AG04450 (cell line): ENCODE measurements around the gene MGAT4B. TPM values are rescaled to one million over a fixed set of nuclear protein-coding genes. Genes with fewer than 3 reads are reported as not detected.

Experiments used
- CTCF ChIA-PET: fragments of 300-600, 350-600 bp; formaldehyde crosslinking; extraction: SDS; loops from one replicate; lab custom pipeline; 2022; ENCODE audit warnings: antibody characterized with exemption, inconsistent platforms; lab: Charles Lee
- POLR2A ChIA-PET: fragments of 350-600 bp; formaldehyde crosslinking; extraction: SDS; loops from one replicate; lab custom pipeline; 2021; ENCODE audit warnings: antibody characterized with exemption, inconsistent platforms; lab: Yijun Ruan, JAX
- DNase-seq: peaks from one replicate; pipeline ENCODE4 v3.0.0-alpha.2; 2011; ENCODE audit warnings: low read depth, low spot score
- H3K27ac ChIP-seq: one replicate; pipeline ENCODE4 v1.5.1; 2012; ENCODE audit warnings: low read depth, low read length, control low read depth
- H3K27me3 ChIP-seq: one replicate; pipeline ENCODE4 v1.6.0; 2012; ENCODE audit warnings: low read length; ENCODE audit not compliant: control insufficient read depth, insufficient read depth
- H3K4me3 ChIP-seq: 2 replicates; pipeline ENCODE4 v1.5.1; 2011; ENCODE audit warnings: mild to moderate bottlenecking, low read depth, low read length, control low read depth
- H3K9me3 ChIP-seq: 2 replicates; pipeline ENCODE4 v1.5.1; 2012; ENCODE audit warnings: low read length; ENCODE audit not compliant: control insufficient read depth, insufficient read depth
- polyA plus RNA-seq: library from polyadenylated mRNA; depleted of rRNA; stranded (reverse); fragments of >200 nt; gene quantifications from 2 replicates; pipeline ENCODE4 v1.2.3, GENCODE V29; 2011
- TF ChIP-seq, protein P1 (sequence below): IDR thresholded peaks from 2 replicates; pipeline ENCODE4 v1.5.1; 2011; ENCODE audit warnings: low read depth, low read length, control low read depth, inconsistent platforms

The MGAT4B gene
- polyA plus RNA-seq, 1 experiment = 102 TPM

DNA sequence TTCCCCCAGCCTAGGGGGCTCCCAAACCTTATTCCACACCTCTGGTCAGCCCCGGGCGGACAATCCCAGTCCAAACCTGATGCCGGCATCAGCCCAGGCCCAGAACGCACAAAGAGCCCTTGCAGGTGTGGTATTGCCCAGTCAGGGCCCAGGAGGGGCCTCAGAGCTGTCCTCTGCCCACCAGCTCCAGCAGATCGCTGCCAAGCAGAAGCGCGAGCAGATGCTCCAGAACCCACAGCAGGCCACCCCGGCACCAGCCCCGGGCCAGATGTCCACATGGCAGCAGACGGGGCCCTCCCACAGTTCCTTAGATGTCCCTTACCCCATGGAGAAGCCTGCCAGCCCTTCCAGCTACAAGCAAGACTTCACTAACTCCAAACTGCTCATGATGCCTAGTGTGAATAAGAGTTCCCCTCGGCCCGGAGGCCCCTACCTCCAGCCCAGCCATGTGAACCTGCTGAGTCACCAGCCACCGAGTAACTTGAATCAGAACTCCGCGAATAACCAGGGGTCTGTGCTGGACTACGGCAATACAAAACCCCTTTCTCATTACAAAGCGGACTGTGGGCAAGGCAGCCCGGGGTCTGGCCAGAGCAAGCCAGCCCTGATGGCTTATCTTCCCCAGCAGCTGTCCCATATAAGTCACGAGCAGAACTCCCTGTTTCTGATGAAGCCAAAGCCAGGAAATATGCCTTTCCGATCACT is 40.5 kb downstream of the MGAT4B start:
- Histone ChIP-seq H3K9me3 (no peaks in the 10 kb centered on the region; the same call in 1 of the 2 replicates), H3K4me3 (no peak overlapping the region), H3K27me3 (no peaks in the 10 kb centered on the region), H3K27ac (peak overlapping the region; percentile 70)
- DNase-seq = no peak
- TF ChIP-seq, protein P1, sequence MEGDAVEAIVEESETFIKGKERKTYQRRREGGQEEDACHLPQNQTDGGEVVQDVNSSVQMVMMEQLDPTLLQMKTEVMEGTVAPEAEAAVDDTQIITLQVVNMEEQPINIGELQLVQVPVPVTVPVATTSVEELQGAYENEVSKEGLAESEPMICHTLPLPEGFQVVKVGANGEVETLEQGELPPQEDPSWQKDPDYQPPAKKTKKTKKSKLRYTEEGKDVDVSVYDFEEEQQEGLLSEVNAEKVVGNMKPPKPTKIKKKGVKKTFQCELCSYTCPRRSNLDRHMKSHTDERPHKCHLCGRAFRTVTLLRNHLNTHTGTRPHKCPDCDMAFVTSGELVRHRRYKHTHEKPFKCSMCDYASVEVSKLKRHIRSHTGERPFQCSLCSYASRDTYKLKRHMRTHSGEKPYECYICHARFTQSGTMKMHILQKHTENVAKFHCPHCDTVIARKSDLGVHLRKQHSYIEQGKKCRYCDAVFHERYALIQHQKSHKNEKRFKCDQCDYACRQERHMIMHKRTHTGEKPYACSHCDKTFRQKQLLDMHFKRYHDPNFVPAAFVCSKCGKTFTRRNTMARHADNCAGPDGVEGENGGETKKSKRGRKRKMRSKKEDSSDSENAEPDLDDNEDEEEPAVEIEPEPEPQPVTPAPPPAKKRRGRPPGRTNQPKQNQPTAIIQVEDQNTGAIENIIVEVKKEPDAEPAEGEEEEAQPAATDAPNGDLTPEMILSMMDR = no peak
- ChIA-PET CTCF (interaction anchor here (0.5 kb wide), 1 partner anchor 29 kb away, joined by 3 read pairs; no protein-coding TSS in a partner anchor), POLR2A (interaction anchor here (0.7 kb wide), 1 partner anchor 36 kb away, joined by 8 read pairs; no protein-coding TSS in a partner anchor)

DNA sequence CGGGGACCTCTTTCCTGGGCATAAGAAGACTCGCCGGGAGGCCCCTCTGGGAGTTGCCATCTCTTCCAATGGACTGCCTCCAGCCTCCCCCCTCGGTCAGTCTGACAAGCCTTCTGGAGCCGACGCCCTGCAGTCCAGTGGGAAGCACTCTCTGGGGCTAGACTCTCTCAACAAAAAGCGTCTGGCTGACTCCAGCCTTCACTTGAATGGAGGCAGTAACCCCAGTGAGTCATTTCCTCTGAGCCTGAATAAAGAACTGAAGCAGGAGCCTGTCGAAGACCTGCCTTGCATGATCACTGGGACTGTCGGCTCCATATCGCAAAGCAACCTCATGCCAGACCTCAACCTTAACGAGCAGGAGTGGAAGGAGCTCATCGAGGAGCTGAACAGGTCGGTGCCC is 41.3 kb downstream of the MGAT4B start:
- POLR2A ChIA-PET = no interaction called here
- CTCF ChIA-PET = no interaction called here
- TF ChIP-seq, protein P1 = no peak
- peak overlapping the region; percentile 70 for H3K27ac ChIP-seq
- no peaks in the 10 kb centered on the region; the same call in 1 of the 2 replicates for H3K9me3 ChIP-seq
- DNase-seq = no peak
- H3K4me3 ChIP-seq = no peak overlapping the region
- H3K27me3 ChIP-seq = no peaks in the 10 kb centered on the region

DNA sequence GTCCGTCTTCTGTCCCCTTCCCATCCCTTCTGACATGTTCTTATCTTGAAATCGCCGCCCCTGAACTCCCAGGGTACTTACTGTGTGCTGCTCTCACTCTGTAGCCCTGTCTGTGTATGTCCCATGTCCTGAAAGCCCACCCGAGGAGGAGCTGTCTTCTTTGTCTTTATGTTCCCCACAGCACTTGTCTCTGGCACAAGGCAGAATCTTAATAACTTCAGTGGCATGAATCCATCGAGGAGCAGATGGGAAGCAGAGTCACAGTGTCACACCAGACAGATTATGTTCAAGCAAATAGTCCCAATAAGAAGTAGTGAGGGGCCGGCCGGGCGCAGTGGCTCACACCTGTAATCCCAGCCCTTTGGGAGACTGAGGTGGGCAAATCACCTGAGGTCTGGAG is 42.6 kb downstream of the MGAT4B start:
- Histone ChIP-seq H3K4me3 (no peak overlapping the region), H3K27ac (peak overlapping the region; percentile 96), H3K27me3 (no peaks in the 10 kb centered on the region), H3K9me3 (no peaks in the 10 kb centered on the region; the same call in 1 of the 2 replicates)
- POLR2A ChIA-PET = interaction anchor here (0.6 kb wide), 1 partner anchor 38 kb away, joined by 6 read pairs; no protein-coding TSS in a partner anchor
- no peak for DNase-seq
- CTCF ChIA-PET = interaction anchor here (1.2 to 2.9 kb wide), 7 partner anchors 13 to 142 kb away, joined by 3 to 15 read pairs (median 11); partner anchors contain the start of gene MAML1
- TF ChIP-seq, protein P1 = no peak

DNA sequence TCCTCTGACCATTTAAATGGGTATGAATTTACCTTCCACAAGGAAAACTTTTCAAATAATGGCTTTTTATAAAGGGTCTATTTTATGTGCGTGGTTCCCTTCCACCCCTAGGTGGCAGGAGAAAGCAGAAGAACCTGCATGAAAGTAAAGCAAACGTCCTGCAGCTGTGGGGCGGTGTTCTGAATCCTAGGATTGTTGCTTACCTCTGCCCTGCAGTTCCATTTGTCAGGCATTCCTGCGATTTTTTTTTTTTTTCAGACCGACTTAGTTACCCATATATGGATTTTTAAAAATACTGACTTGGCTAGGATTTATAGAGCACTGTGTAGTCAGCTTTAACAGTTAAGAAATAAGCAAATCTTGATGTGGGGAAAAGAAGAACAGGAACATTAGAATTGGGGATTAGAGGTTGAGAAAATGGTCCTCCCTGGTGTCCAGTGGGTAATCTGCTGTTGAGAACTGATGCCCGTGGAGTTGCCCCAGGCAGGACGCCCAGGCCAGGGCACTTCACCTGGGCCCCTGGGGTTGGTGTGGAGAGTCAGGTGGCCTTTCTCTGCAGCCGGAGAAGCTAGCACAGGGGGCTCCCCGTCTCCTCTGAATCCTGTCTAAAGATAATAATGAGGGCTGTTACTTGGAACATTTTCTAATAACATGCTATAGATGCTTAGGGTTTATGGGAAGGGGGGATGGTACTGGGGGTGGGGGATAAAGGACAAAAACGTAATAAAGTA is 43.3 kb downstream of the MGAT4B start:
- Histone ChIP-seq H3K27ac (peak overlapping the region; percentile 96), H3K4me3 (no peak overlapping the region)

More for the DNA sequence above, 43.3 kb downstream of the MGAT4B start:
- CTCF ChIA-PET = interaction anchor here (0.5 to 2.9 kb wide), 29 partner anchors 8 to 145 kb away, joined by 3 to 15 read pairs (median 5); partner anchors contain the start of genes HNRNPH1, LTC4S and MAML1
- peak; percentile 84 for DNase-seq
- no peaks in the 10 kb centered on the region for H3K27me3 ChIP-seq
- TF ChIP-seq, protein P1 = peak; percentile 90
- POLR2A ChIA-PET = interaction anchor here (0.6 to 1.6 kb wide), 4 partner anchors 31 to 140 kb away, joined by 4 to 7 read pairs (median 6); partner anchors contain the start of gene MAML1
- H3K9me3 ChIP-seq = no peaks in the 10 kb centered on the region; the same call in 1 of the 2 replicates
